Retinal pigment epithelial cell (primary cell): ENCODE data around the gene IGSF22.
A peak's percentile ranks its signal among the peaks of the same experiment; 100 is the strongest.

ENCODE experiments used
- DNase-seq: peaks from one replicate; pipeline ENCODE4 v3.0.0-alpha.2; 2010; ENCODE audit warnings: low read depth
- H3K4me3 ChIP-seq: 2 replicates; pipeline ENCODE4 v1.5.1; 2011; ENCODE audit warnings: mild to moderate bottlenecking, low read length, control low read depth, moderate library complexity
- CTCF ChIP-seq: conservative IDR thresholded peaks from 2 replicates; pipeline ENCODE4 v1.5.1; 2011; ENCODE audit warnings: low read depth, low read length, control low read depth, inconsistent platforms

The IGSF22 gene

GRCh38 chr11:18727479-18728236 lies 1.7 kb upstream of the IGSF22 start:
- TF ChIP-seq CTCF: peak; percentile 92
- H3K4me3 ChIP-seq: no peak overlapping the region
- DNase-seq: no peak

GRCh38 chr11:18723991-18724390 lies 2.0 kb downstream of the IGSF22 start:
- TF ChIP-seq CTCF: no peak
- no peak for DNase-seq
- H3K4me3 ChIP-seq: no peak overlapping the region

- TF ChIP-seq CTCF: no peak
- H3K4me3 ChIP-seq: no peak overlapping the region
- DNase-seq: no peak
Measured at GRCh38 chr11:18722293-18722637, 3.7 kb downstream of the IGSF22 start.

- DNase-seq: no peak
- peak overlapping the region; percentile 59 for H3K4me3 ChIP-seq
- peak; percentile 85 for TF ChIP-seq CTCF
Measured at GRCh38 chr11:18721561-18722292, 4.3 kb downstream of the IGSF22 start.

- peak overlapping the region; percentile 59 for H3K4me3 ChIP-seq
- TF ChIP-seq CTCF: no peak
Measured at GRCh38 chr11:18720808-18721560, 5.0 kb downstream of the IGSF22 start.

GRCh38 chr11:18720091-18720807 lies 5.7 kb downstream of the IGSF22 start:
- TF ChIP-seq CTCF: no peak
- DNase-seq: no peak
- no peak overlapping the region for H3K4me3 ChIP-seq

More at GRCh38 chr11:18720808-18721560, 5.0 kb downstream of the IGSF22 start:
- no peak for DNase-seq
